ENCODE results near the gene KRT84. TPM values are rescaled to one million over a fixed set of nuclear protein-coding genes. Genes with fewer than 3 reads are reported as not detected.
A peak's percentile ranks its signal among the peaks of the same experiment; 100 is the strongest.

KRT84 gene
- total and polyA plus RNA-seq, 9 of the 15 experiments (the other 6 are each of a cell fraction or from before 2014, with no cell fraction given): not detected

DNA sequence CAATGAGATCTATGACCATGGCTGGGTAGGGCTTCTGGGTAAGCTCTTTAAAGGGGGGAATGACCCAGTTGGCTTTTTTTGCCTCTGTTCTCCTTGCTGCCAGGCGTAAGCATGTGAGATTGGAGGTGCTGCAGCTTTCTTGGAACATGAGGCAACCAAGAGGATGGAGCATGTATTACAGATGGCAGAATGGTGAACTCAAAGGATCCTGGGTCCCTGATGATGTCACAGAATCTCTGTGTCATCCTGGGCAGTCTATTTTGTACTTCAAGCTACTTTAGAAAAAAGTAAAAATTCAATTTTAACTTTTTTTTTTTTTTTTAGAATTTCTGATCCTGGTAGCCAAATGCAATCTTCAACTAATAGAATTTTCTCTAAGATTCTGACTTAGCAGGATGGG lies 12.7 kb upstream of the KRT84 start:
- no peak overlapping the region for H3K4me3 ChIP-seq
- FAIRE-seq (no peak), DNase-seq (ENCODE audit: extremely low read depth in 1 of 4, low spot score in 3 of 4) (peak in 2 of 4 experiments; percentile 61 to 62), ATAC-seq (no peak)
- CTCF ChIA-PET (ENCODE audit: low intra/inter-chr PET ratio): no interaction called here
- no peaks in the 10 kb centered on the region for H3K79me2 ChIP-seq (ENCODE audit: control insufficient read depth, insufficient read depth, low read length)
- no peak overlapping the region for H3K9ac ChIP-seq (ENCODE audit: insufficient read depth in 1 of 2, low read depth in 2 of 2, low read length in 2 of 2)
- in situ Hi-C loops (cut with MboI) (no loop called here), intact Hi-C loops (cut with micrococcal nuclease) (no loop called here)
- POLR2A ChIA-PET: interaction anchor here (0.7 to 1.1 kb wide), 2 partner anchors 15 to 225 kb away, joined by 3 to 4 read pairs; no protein-coding TSS in a partner anchor
- TF ChIP-seq ADNP (tag; IDR thresholded peaks at IDR 0.05): no peak
- no peak for TF ChIP-seq MYC (IDR thresholded peaks at IDR 0.05; ENCODE audit: low read depth, low read length)
- TF ChIP-seq MYC (CRISPR knock-in tag; IDR thresholded peaks at IDR 0.05; ENCODE audit: borderline replicate concordance, low read depth): no peak
- 0 out of 2 replicates have a peak, but pooled peaks have one; percentile 20 for TF ChIP-seq CREM (IDR thresholded peaks at IDR 0.05; ENCODE audit: low read depth)
- TF ChIP-seq HSF4 (CRISPR knock-in tag; IDR thresholded peaks at IDR 0.05; ENCODE audit: borderline replicate concordance): no peak
- TF ChIP-seq, protein P1, sequence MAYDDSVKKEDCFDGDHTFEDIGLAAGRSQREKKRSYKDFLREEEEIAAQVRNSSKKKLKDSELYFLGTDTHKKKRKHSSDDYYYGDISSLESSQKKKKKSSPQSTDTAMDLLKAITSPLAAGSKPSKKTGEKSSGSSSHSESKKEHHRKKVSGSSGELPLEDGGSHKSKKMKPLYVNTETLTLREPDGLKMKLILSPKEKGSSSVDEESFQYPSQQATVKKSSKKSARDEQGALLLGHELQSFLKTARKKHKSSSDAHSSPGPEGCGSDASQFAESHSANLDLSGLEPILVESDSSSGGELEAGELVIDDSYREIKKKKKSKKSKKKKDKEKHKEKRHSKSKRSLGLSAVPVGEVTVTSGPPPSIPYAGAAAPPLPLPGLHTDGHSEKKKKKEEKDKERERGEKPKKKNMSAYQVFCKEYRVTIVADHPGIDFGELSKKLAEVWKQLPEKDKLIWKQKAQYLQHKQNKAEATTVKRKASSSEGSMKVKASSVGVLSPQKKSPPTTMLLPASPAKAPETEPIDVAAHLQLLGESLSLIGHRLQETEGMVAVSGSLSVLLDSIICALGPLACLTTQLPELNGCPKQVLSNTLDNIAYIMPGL (CRISPR knock-in tag; IDR thresholded peaks at IDR 0.05): no peak
- TF ChIP-seq PRMT5 (CRISPR knock-in tag; IDR thresholded peaks at IDR 0.05): no peak
- no peak overlapping the region for H3K4me2 ChIP-seq (ENCODE audit: insufficient read depth, low read length)
- no peaks in the 10 kb centered on the region for H3K4me1 ChIP-seq (replicated peaks in 1 of 2; ENCODE audit: control insufficient read depth in 2 of 2, insufficient read depth in 2 of 2, low read length in 2 of 2)
- no peaks in the 10 kb centered on the region for H3K36me3 ChIP-seq (ENCODE audit: control insufficient read depth, insufficient read depth, low read length)
- H3K27me3 ChIP-seq (ENCODE audit: control insufficient read depth in 2 of 2, insufficient read depth in 2 of 2, low read length in 2 of 2): peaks cover 0 to 56% of the 10 kb centered on the region in 2 experiments; a peak in 2 of 5 replicates
- H2AFZ ChIP-seq (ENCODE audit: low read depth, low read length): no peak overlapping the region
- no TSS peak for BruUV-seq (replicated peaks)
- no peaks in the 10 kb centered on the region for H3K9me3 ChIP-seq (replicated peaks; ENCODE audit: control insufficient read depth, insufficient read depth, low read depth, low read length)
- no peaks in the 10 kb centered on the region for H3K9me1 ChIP-seq (ENCODE audit: control insufficient read depth, insufficient read depth, low read length)
- H4K20me1 ChIP-seq (replicated peaks; ENCODE audit: control insufficient read depth, insufficient read depth, low read length): no peaks in the 10 kb centered on the region
- WGBS (ENCODE audit: insufficient coverage, low coverage, missing lambda C conversion rate): 0% methylated on average over 1 of the region's 1 CpG
- H3K27ac ChIP-seq (ENCODE audit: extremely low read depth, low read depth, low read length): no peak overlapping the region
